ENCODE measurements around the gene CYP20A1. TPM values are rescaled to one million over a fixed set of nuclear protein-coding genes. Genes with fewer than 3 reads are reported as not detected.
A peak's percentile ranks its signal among the peaks of the same experiment; 100 is the strongest.
"Not testable (repeated sequence)": the region's sequence is repeated elsewhere in the genome, so short reads cannot be mapped to it uniquely, and the experiment has no call there.

CYP20A1 gene
- total RNA-seq, 1 donor = 40.2 TPM

DNA sequence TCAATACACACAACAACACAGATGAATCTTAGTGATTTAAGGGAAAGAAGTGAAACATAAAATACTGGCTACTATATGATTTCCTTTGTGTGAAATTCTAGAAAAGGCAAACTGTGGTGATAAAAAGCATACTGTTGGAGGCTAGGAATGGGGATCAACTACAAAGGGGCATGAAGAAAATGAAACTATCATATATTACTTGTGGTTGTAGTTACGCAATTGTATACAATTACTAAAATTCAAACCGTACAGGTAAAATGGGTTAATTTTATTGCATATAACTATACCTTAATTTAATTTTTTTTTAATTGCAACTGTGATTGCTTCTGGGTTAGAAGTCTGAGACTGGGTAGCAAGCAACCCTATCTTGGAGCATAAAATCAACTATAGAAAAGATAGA lies 47.7 kb downstream of the CYP20A1 start:
- no peak for DNase-seq (ENCODE audit: low read depth)
- no peak overlapping the region for H3K4me3 ChIP-seq (ENCODE audit: low read depth, low read length)
- TF ChIP-seq, protein P1, sequence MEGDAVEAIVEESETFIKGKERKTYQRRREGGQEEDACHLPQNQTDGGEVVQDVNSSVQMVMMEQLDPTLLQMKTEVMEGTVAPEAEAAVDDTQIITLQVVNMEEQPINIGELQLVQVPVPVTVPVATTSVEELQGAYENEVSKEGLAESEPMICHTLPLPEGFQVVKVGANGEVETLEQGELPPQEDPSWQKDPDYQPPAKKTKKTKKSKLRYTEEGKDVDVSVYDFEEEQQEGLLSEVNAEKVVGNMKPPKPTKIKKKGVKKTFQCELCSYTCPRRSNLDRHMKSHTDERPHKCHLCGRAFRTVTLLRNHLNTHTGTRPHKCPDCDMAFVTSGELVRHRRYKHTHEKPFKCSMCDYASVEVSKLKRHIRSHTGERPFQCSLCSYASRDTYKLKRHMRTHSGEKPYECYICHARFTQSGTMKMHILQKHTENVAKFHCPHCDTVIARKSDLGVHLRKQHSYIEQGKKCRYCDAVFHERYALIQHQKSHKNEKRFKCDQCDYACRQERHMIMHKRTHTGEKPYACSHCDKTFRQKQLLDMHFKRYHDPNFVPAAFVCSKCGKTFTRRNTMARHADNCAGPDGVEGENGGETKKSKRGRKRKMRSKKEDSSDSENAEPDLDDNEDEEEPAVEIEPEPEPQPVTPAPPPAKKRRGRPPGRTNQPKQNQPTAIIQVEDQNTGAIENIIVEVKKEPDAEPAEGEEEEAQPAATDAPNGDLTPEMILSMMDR (IDR thresholded peaks at IDR 0.05; ENCODE audit: insufficient read depth, low read depth, low read length) = no peak

DNA sequence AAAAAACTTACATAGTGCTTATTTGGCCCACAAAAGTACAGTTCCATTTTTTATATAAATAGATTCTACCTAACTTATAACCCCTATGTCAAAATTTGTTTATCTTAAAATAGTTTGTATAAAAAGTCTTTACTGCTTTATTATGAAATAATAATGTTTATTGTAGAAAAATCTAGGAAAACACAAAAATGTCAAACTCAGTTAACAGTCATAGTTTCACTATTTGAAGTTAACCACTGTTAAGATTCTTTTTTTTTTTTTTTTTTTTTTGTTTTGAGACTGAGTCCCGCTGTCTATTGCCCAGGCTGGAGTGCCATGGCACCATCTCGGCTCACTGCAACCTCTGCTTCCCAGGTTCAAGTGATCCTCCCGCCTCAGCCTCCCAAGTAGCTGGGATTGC lies 62.8 kb downstream of the CYP20A1 start:
- peak; percentile 33 for DNase-seq (ENCODE audit: low read depth)

DNA sequence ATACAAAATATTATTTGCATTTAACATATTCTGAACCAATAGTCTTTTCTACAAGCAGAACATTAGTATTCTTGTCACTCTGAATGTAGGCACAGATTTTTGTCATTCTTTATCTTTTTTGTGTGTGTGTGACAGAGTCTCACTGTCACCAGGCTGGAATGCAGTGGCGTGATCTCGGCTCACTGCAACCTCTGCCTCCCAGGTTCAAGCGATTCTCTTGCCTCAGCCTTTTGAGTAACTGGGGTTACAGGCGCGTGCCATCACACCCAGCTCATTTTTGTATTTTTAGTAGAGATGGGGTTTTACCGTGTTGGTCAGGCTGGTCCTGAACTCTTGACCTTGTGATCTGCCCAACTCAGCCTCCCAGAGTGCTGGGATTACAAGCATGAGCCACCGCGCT lies 63.8 kb downstream of the CYP20A1 start:
- not testable (repeated sequence) for H3K4me3 ChIP-seq (ENCODE audit: low read depth, low read length); DNase-seq (ENCODE audit: low read depth)

More for the DNA sequence above, 62.8 kb downstream of the CYP20A1 start:
- H3K4me3 ChIP-seq (ENCODE audit: low read depth, low read length) = no peak overlapping the region
- TF ChIP-seq, protein P1 (IDR thresholded peaks at IDR 0.05; ENCODE audit: insufficient read depth, low read depth, low read length) = no peak

DNA sequence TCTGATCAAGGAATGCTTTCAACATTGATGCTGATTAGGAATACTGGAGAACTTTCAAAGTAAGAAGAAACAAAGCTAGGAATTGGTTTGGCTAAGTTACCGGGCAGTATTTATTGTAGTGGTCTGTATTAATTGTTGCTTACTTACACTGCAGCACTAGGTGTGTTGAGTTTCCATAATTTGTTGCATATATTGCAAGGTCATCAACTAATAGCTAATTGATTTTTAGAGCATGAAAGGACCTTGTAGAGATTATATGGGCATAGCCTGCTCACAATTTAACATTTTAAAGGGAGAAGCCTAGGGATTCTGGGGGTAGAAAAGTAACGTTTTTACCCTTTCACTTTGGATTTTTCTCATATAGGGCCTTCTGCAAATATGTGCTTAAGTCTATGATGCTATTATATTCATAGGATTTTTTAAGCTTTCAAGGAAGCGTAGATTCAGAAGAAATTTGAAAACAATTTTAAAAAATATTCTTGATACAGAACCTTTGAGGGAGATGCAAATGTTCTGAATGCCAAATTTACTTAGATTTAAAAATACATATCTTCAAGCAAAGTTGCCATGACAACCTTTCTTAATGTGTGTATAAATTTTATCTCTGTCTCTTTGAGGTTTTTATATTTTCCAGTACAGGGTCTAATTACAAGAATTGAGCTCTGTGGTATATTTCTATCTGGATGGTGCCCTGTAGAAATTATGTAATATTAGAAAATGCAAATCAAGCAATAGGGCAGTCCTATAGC lies 72.0 kb downstream of the CYP20A1 start:
- TF ChIP-seq, protein P1 (IDR thresholded peaks at IDR 0.05; ENCODE audit: insufficient read depth, low read depth, low read length) = no peak
- no peak for DNase-seq (ENCODE audit: low read depth)
- H3K4me3 ChIP-seq (ENCODE audit: low read depth, low read length) = no peak overlapping the region

DNA sequence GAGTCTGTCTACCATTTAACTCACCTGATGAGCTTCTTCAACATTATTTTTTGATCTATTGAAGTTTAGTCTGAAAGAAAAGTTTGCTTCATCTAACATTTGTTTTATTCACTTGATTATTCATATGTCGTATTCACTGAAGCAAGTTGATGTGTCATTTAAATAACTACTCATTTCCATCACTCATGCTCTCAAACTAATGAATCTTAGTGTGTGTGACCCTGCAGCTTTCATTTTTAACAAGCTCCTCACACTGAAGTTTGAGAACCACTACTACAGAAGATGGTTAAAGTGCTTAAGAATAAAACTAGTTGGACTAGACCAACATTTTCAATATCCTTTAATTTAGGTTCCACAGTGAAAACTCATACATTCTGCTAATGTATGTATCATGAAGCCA lies 87.5 kb downstream of the CYP20A1 start:
- TF ChIP-seq, protein P1 (IDR thresholded peaks at IDR 0.05; ENCODE audit: insufficient read depth, low read depth, low read length) = no peak
- H3K4me3 ChIP-seq (ENCODE audit: low read depth, low read length) = no peak overlapping the region
- no peak for DNase-seq (ENCODE audit: low read depth)

DNA sequence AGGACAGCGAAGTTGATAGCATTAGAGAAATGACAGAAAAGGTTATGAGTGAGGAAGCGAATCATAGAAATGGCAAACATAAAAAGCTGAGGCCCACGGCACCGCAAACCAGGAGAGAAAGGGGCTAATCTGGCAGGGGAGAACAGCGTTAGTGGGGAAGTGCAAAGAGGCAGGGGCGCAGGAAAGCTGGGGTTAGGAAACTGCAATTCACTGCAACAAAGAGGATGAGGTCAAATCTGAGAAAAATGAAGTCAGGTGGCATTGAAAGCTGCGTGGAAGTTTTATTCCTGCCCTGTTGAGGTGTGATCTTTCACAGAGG lies 88.7 kb downstream of the CYP20A1 start:
- TF ChIP-seq, protein P1 (IDR thresholded peaks at IDR 0.05; ENCODE audit: insufficient read depth, low read depth, low read length) = no peak
- peak overlapping the region; percentile 80 for H3K4me3 ChIP-seq (ENCODE audit: low read depth, low read length)
- no peak for DNase-seq (ENCODE audit: low read depth)

DNA sequence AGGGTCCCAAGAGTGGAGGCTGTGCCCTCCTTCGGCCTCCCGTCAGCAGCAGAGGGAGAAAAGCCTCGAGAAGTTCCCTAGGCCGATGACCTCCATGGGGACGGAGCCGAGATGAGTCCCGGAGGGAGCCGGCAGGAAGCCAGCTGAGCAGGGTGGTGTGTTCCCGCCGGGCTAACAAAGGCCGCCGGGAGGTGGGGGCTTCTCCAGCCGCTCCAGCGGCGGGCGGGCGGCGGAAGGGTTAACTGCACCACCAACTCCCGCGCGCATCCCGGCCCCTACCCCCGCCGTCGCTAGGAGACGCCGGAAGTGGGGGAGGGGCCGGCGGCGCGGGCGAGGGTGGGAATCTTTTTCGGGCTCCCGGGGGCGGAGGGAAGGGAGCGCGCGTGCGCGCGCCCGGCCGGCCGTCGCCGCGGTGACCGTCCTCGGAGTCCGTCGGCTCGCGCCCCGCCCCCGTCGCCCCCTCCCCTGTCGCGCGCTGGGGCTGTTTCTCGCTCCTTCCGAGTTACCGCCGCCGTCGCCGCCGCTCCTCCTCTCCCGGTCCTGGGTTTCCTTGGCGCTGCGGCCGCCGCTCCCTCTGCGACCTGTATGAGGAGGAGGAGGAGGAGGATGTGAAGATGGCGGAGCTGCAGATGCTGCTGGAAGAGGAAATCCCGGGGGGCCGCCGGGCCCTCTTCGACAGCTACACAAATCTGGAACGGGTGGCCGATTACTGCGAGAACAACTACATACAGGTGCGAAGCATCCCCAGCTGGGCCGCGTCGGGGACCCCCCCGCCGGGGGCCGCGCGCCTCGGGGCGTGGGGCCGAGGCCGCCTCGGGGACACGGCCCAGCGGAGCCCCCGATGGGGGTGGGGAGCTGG lies 89.3 kb downstream of the CYP20A1 start, which contains the start of gene ABI2:
ABI2 (plus strand) TSS at position 494 of the 859 bp plus-strand sequence; CDS start at position 615, 121 bp downstream.
- peak; percentile 77 for DNase-seq (ENCODE audit: low read depth)
- TF ChIP-seq, protein P1 (IDR thresholded peaks at IDR 0.05; ENCODE audit: insufficient read depth, low read depth, low read length) = no peak
- peak within 1 kb of the TSS; percentile 80 for H3K4me3 ChIP-seq (ENCODE audit: low read depth, low read length)
